MG63 (cell line): ENCODE measurements around the gene PLCL2. TPM values are rescaled to one million over a fixed set of nuclear protein-coding genes. Genes with fewer than 3 reads are reported as not detected.
"Not testable (repeated sequence)": the region's sequence is repeated elsewhere in the genome, so short reads cannot be mapped to it uniquely, and the experiment has no call there.

ENCODE experiments used
- DNase-seq: peaks from one replicate; pipeline ENCODE4 v3.0.0-alpha.2; 2020
- H3K27me3 ChIP-seq: fragments of 250-450 bp; sonication (Bioruptor Pico); 2 replicates; pipeline ENCODE4 v1.5.1; 2020; ENCODE audit warnings: mild to moderate bottlenecking, moderate library complexity
- H3K36me3 ChIP-seq: fragments of 250-450 bp; sonication (Bioruptor Pico); 2 replicates; pipeline ENCODE4 v1.5.1; 2020; ENCODE audit warnings: mild to moderate bottlenecking, moderate library complexity
- H3K4me3 ChIP-seq: fragments of 250-450 bp; sonication (Bioruptor Pico); 2 replicates; pipeline ENCODE4 v1.5.1; 2020; ENCODE audit warnings: mild to moderate bottlenecking, moderate library complexity
- H3K9me3 ChIP-seq: fragments of 250-450 bp; sonication (Bioruptor Pico); 2 replicates; pipeline ENCODE4 v1.5.1; 2020; ENCODE audit warnings: mild to moderate bottlenecking, moderate library complexity
- total RNA-seq: library from RNA; depleted of rRNA; stranded (reverse); fragments of >200 nt; shearing (Covaris generic); gene quantifications from 2 replicates; pipeline ENCODE4 v1.2.3, GENCODE V29; 2014; ENCODE audit warnings: low replicate concordance

PLCL2 gene
- total RNA-seq, 1 experiment from 2014 or later: 6.2 TPM

GRCh38 chr3:17079933-17080332 lies 195.2 kb downstream of the PLCL2 start:
- DNase-seq: no peak
- no peak overlapping the region for H3K4me3 ChIP-seq
- H3K27me3 ChIP-seq: no peaks in the 10 kb centered on the region

GRCh38 chr3:17081520-17081919 lies 196.8 kb downstream of the PLCL2 start:
- Histone ChIP-seq H3K36me3 (no peaks in the 10 kb centered on the region), H3K27me3 (no peaks in the 10 kb centered on the region), H3K4me3 (no peak overlapping the region), H3K9me3 (no peaks in the 10 kb centered on the region)
- no peak for DNase-seq

More at GRCh38 chr3:17079933-17080332, 195.2 kb downstream of the PLCL2 start:
- no peaks in the 10 kb centered on the region for H3K36me3 ChIP-seq
- no peaks in the 10 kb centered on the region for H3K9me3 ChIP-seq

GRCh38 chr3:17087509-17087908 lies 202.8 kb downstream of the PLCL2 start:
- Histone ChIP-seq H3K9me3 (no peaks in the 10 kb centered on the region), H3K4me3 (no peak overlapping the region), H3K36me3 (no peaks in the 10 kb centered on the region), H3K27me3 (no peaks in the 10 kb centered on the region)
- no peak for DNase-seq

- no peak for DNase-seq
- H3K36me3 ChIP-seq: no peaks in the 10 kb centered on the region
- H3K27me3 ChIP-seq: no peaks in the 10 kb centered on the region
- H3K4me3 ChIP-seq: no peak overlapping the region
- H3K9me3 ChIP-seq: no peaks in the 10 kb centered on the region
Measured at GRCh38 chr3:17088017-17088416, 203.3 kb downstream of the PLCL2 start.

- Histone ChIP-seq H3K36me3 (no peaks in the 10 kb centered on the region), H3K9me3 (no peaks in the 10 kb centered on the region), H3K27me3 (no peaks in the 10 kb centered on the region), H3K4me3 (no peak overlapping the region)
- no peak for DNase-seq
Measured at GRCh38 chr3:17088602-17089313, 204.0 kb downstream of the PLCL2 start.

- H3K4me3 ChIP-seq: no peak overlapping the region
- no peaks in the 10 kb centered on the region for H3K9me3 ChIP-seq
- H3K27me3 ChIP-seq: no peaks in the 10 kb centered on the region
- H3K36me3 ChIP-seq: no peaks in the 10 kb centered on the region
- no peak for DNase-seq
Measured at GRCh38 chr3:17089314-17089700, 204.6 kb downstream of the PLCL2 start.

- no peak for DNase-seq
Measured at GRCh38 chr3:17090280-17090983, 205.7 kb downstream of the PLCL2 start.

GRCh38 chr3:17091910-17092582 lies 207.3 kb downstream of the PLCL2 start:
- H3K27me3 ChIP-seq: no peaks in the 10 kb centered on the region
- H3K4me3 ChIP-seq: no peak overlapping the region
- no peak for DNase-seq
- no peaks in the 10 kb centered on the region for H3K9me3 ChIP-seq
- no peaks in the 10 kb centered on the region for H3K36me3 ChIP-seq

More at GRCh38 chr3:17090280-17090983, 205.7 kb downstream of the PLCL2 start:
- H3K4me3 ChIP-seq: no peak overlapping the region
- no peaks in the 10 kb centered on the region for H3K27me3 ChIP-seq
- H3K9me3 ChIP-seq: no peaks in the 10 kb centered on the region
- no peaks in the 10 kb centered on the region for H3K36me3 ChIP-seq

- H3K4me3 ChIP-seq: no peak overlapping the region
- DNase-seq: no peak
- H3K27me3 ChIP-seq: no peaks in the 10 kb centered on the region
- no peaks in the 10 kb centered on the region for H3K9me3 ChIP-seq
- H3K36me3 ChIP-seq: no peaks in the 10 kb centered on the region
Measured at GRCh38 chr3:17092583-17092933, 207.8 kb downstream of the PLCL2 start.

GRCh38 chr3:17094551-17094950 lies 209.8 kb downstream of the PLCL2 start:
- H3K36me3 ChIP-seq: no peaks in the 10 kb centered on the region
- no peaks in the 10 kb centered on the region for H3K9me3 ChIP-seq
- DNase-seq: no peak
- H3K27me3 ChIP-seq: no peaks in the 10 kb centered on the region
- H3K4me3 ChIP-seq: no peak overlapping the region

- Histone ChIP-seq H3K36me3 (no peaks in the 10 kb centered on the region), H3K27me3 (no peaks in the 10 kb centered on the region), H3K9me3 (no peaks in the 10 kb centered on the region), H3K4me3 (no peak overlapping the region)
- no peak for DNase-seq
Measured at GRCh38 chr3:17103579-17103978, 218.8 kb downstream of the PLCL2 start.

- not testable (repeated sequence) for H3K4me3 ChIP-seq, H3K27me3 ChIP-seq, DNase-seq, H3K36me3 ChIP-seq, H3K9me3 ChIP-seq
Measured at GRCh38 chr3:17106801-17107200, 222.0 kb downstream of the PLCL2 start.

- no peak overlapping the region for H3K4me3 ChIP-seq
- no peaks in the 10 kb centered on the region for H3K27me3 ChIP-seq
- no peaks in the 10 kb centered on the region for H3K36me3 ChIP-seq
- DNase-seq: no peak
- H3K9me3 ChIP-seq: no peaks in the 10 kb centered on the region
Measured at GRCh38 chr3:17110660-17111396, 226.1 kb downstream of the PLCL2 start.

GRCh38 chr3:17111586-17111985 lies 226.8 kb downstream of the PLCL2 start:
- no peak overlapping the region for H3K4me3 ChIP-seq
- no peaks in the 10 kb centered on the region for H3K9me3 ChIP-seq
- H3K36me3 ChIP-seq: no peaks in the 10 kb centered on the region
- H3K27me3 ChIP-seq: no peaks in the 10 kb centered on the region
- DNase-seq: peak; percentile 70

GRCh38 chr3:17115186-17115585 lies 230.4 kb downstream of the PLCL2 start:
- DNase-seq: no peak
- no peaks in the 10 kb centered on the region for H3K36me3 ChIP-seq
- no peaks in the 10 kb centered on the region for H3K27me3 ChIP-seq
- H3K4me3 ChIP-seq: no peak overlapping the region
- H3K9me3 ChIP-seq: no peaks in the 10 kb centered on the region

GRCh38 chr3:17116007-17116600 lies 231.3 kb downstream of the PLCL2 start:
- Histone ChIP-seq H3K4me3 (no peak overlapping the region), H3K27me3 (no peaks in the 10 kb centered on the region), H3K36me3 (no peaks in the 10 kb centered on the region), H3K9me3 (no peaks in the 10 kb centered on the region)
- DNase-seq: no peak

GRCh38 chr3:17118771-17119170 lies 234.0 kb downstream of the PLCL2 start:
- DNase-seq: no peak
- Histone ChIP-seq H3K27me3 (no peaks in the 10 kb centered on the region), H3K9me3 (no peaks in the 10 kb centered on the region), H3K4me3 (no peak overlapping the region), H3K36me3 (no peaks in the 10 kb centered on the region)
